ENCODE data around the gene COL25A1.

Gene COL25A1

GRCh38 chr4:109291707-109292238 is 10.7 kb downstream of the COL25A1 start:
- no peak for DNase-seq (ENCODE audit: low spot score)

GRCh38 chr4:109290918-109291317 is 11.5 kb downstream of the COL25A1 start:
- DNase-seq (ENCODE audit: low spot score), result no peak

- DNase-seq (ENCODE audit: low spot score), result no peak
These were observed 23.8 kb downstream of the COL25A1 start for GRCh38 chr4:109278594-109279031.

- DNase-seq (ENCODE audit: low spot score), result no peak
These were observed 25.9 kb downstream of the COL25A1 start for GRCh38 chr4:109276482-109277095.

- no peak for DNase-seq (ENCODE audit: low spot score)
These were observed 27.3 kb downstream of the COL25A1 start for GRCh38 chr4:109275066-109275745.

- DNase-seq (ENCODE audit: low spot score), result no peak
These were observed 35.6 kb downstream of the COL25A1 start for GRCh38 chr4:109266891-109267290.

- DNase-seq (ENCODE audit: low spot score), result no peak
These were observed 36.2 kb downstream of the COL25A1 start for GRCh38 chr4:109266236-109266635.

- DNase-seq (ENCODE audit: low spot score), result no peak
These were observed 38.7 kb downstream of the COL25A1 start for GRCh38 chr4:109263721-109264120.

GRCh38 chr4:109256818-109257217 is 45.6 kb downstream of the COL25A1 start:
- no peak for DNase-seq (ENCODE audit: low spot score)

GRCh38 chr4:109254845-109255244 is 47.6 kb downstream of the COL25A1 start:
- DNase-seq (ENCODE audit: low spot score), result no peak

- DNase-seq (ENCODE audit: low spot score), result no peak
These were observed 51.1 kb downstream of the COL25A1 start for GRCh38 chr4:109251396-109251795.

- no peak for DNase-seq (ENCODE audit: low spot score)
These were observed 54.0 kb downstream of the COL25A1 start for GRCh38 chr4:109248322-109248900.

- no peak for DNase-seq (ENCODE audit: low spot score)
These were observed 58.6 kb downstream of the COL25A1 start for GRCh38 chr4:109243871-109244270.

- no peak for DNase-seq (ENCODE audit: low spot score)
These were observed 63.7 kb downstream of the COL25A1 start for GRCh38 chr4:109238746-109239145.

- no peak for DNase-seq (ENCODE audit: low spot score)
These were observed 66.8 kb downstream of the COL25A1 start for GRCh38 chr4:109235683-109236082.

GRCh38 chr4:109234596-109234995 is 67.9 kb downstream of the COL25A1 start:
- no peak for DNase-seq (ENCODE audit: low spot score)

- DNase-seq (ENCODE audit: low spot score), result no peak
These were observed 68.9 kb downstream of the COL25A1 start for GRCh38 chr4:109233570-109233969.

- no peak for DNase-seq (ENCODE audit: low spot score)
These were observed 69.8 kb downstream of the COL25A1 start for GRCh38 chr4:109232681-109233080.

- no peak for DNase-seq (ENCODE audit: low spot score)
These were observed 71.1 kb downstream of the COL25A1 start for GRCh38 chr4:109231331-109231730.

- no peak for DNase-seq (ENCODE audit: low spot score)
These were observed 73.4 kb downstream of the COL25A1 start for GRCh38 chr4:109229028-109229427.

- no peak for DNase-seq (ENCODE audit: low spot score)
These were observed 84.2 kb downstream of the COL25A1 start for GRCh38 chr4:109218288-109218687.

GRCh38 chr4:109216085-109216696 is 86.3 kb downstream of the COL25A1 start:
- DNase-seq (ENCODE audit: low spot score), result no peak

GRCh38 chr4:109215506-109215905 is 87.0 kb downstream of the COL25A1 start:
- no peak for DNase-seq (ENCODE audit: low spot score)
